Measurements from ENCODE around the gene PLA2G12A. TPM values are rescaled to one million over a fixed set of nuclear protein-coding genes. Genes with fewer than 3 reads are reported as not detected.

The PLA2G12A gene
- total and polyA plus RNA-seq, 9 of the 15 experiments (the other 6 are each of a cell fraction or from before 2014, with no cell fraction given) = 24.2 to 226 (median 80.5) TPM

- Histone ChIP-seq H3K36me3 (ENCODE audit: control insufficient read depth, insufficient read depth, low read length) (no peaks in the 10 kb centered on the region), H3K4me2 (ENCODE audit: insufficient read depth, low read length) (no peak overlapping the region), H3K4me1 (replicated peaks in 1 of 2; ENCODE audit: control insufficient read depth in 2 of 2, insufficient read depth in 2 of 2, low read length in 2 of 2) (no peaks in the 10 kb centered on the region), H3K9ac (ENCODE audit: insufficient read depth in 1 of 2, low read depth in 2 of 2, low read length in 2 of 2) (no peak overlapping the region), H2AFZ (ENCODE audit: low read depth, low read length) (no peak overlapping the region), H3K27ac (ENCODE audit: extremely low read depth, low read depth, low read length) (no peak overlapping the region), H4K20me1 (replicated peaks; ENCODE audit: control insufficient read depth, insufficient read depth, low read length) (no peaks in the 10 kb centered on the region), H3K4me3 (no peak overlapping the region), H3K9me3 (replicated peaks; ENCODE audit: control insufficient read depth, insufficient read depth, low read depth, low read length) (no peaks in the 10 kb centered on the region), H3K27me3 (ENCODE audit: control insufficient read depth in 2 of 2, insufficient read depth in 2 of 2, low read length in 2 of 2) (peaks cover 0 to 4% of the 10 kb centered on the region in 2 experiments; a peak in 1 of 5 replicates), H3K79me2 (ENCODE audit: control insufficient read depth, insufficient read depth, low read length) (no peaks in the 10 kb centered on the region), H3K9me1 (ENCODE audit: control insufficient read depth, insufficient read depth, low read length) (no peaks in the 10 kb centered on the region)
- ATAC-seq (no peak), DNase-seq (ENCODE audit: extremely low read depth in 1 of 4, low spot score in 3 of 4) (no peak), FAIRE-seq (no peak)
- in situ Hi-C loops (cut with MboI) (no loop called here), intact Hi-C loops (cut with micrococcal nuclease) (no loop called here)
- BruUV-seq (replicated peaks) = no TSS peak
- WGBS (ENCODE audit: insufficient coverage, low coverage, missing lambda C conversion rate) = 9% methylated on average over 3 of the region's 3 CpGs
- no peak for TF ChIP-seq SMARCE1 (IDR thresholded peaks at IDR 0.05)
- no peak for TF ChIP-seq RBM25 (IDR thresholded peaks at IDR 0.05; ENCODE audit: low read depth, low read length, severe bottlenecking)
- no peak for TF ChIP-seq MXI1 (IDR thresholded peaks at IDR 0.05; ENCODE audit: low read depth, low read length)
- TF ChIP-seq TAL1 (IDR thresholded peaks at IDR 0.05) = no peak
- TF ChIP-seq CREB3 (tag; conservative IDR thresholded peaks at IDR 0.05; ENCODE audit: low read depth) = no peak
- TF ChIP-seq ZNF431 (CRISPR knock-in tag; IDR thresholded peaks at IDR 0.05) = no peak
- TF ChIP-seq EHMT2 (IDR thresholded peaks at IDR 0.05) = no peak
- TF ChIP-seq DACH1 (IDR thresholded peaks at IDR 0.05; ENCODE audit: partially characterized antibody) = no peak
- no peak for TF ChIP-seq TSC22D4 (tag; IDR thresholded peaks at IDR 0.05)
- no peak for TF ChIP-seq TBL1XR1 (IDR thresholded peaks at IDR 0.05; ENCODE audit: low read length in 2 of 2)
- TF ChIP-seq TCF3 (CRISPR knock-in tag; IDR thresholded peaks at IDR 0.05) = no peak
- TF ChIP-seq PRPF4 (IDR thresholded peaks at IDR 0.05; ENCODE audit: insufficient read depth, low read depth, low read length, poor library complexity, severe bottlenecking) = no peak
- CTCF ChIA-PET (ENCODE audit: low intra/inter-chr PET ratio) = no interaction called here
- POLR2A ChIA-PET = interaction anchor here (0.7 kb wide), 2 partner anchors 238 to 671 kb away, joined by 3 read pairs; no protein-coding TSS in a partner anchor
Observed at GRCh38 chr4:109662771-109663170, 67.1 kb downstream of the PLA2G12A start.

Measured in K562 (cell line).